ENCODE measurements around the gene COMT. TPM values are rescaled to one million over a fixed set of nuclear protein-coding genes. Genes with fewer than 3 reads are reported as not detected.
A peak's percentile ranks its signal among the peaks of the same experiment; 100 is the strongest.

COMT gene
- total RNA-seq, 1 experiment from 2014 or later: 96.0 TPM

DNA sequence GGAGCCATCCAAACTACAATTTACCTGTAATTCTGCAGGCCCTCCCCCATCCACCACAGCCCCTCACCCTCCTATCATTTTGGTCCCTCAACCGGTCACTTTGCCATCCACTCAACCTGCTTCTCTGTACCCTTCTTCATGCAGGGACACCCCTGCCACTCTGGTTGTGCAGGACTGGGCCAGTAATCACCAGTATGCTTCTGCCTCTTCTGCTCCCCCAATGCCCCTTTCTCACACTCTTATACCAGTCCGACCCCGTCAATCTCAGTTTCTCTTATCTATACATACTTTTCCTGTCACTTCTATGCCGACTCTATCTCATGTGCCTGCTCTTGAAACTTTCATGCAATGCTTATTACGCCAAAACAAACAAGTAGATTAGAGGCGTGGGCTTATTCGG lies 5.1 kb upstream of the COMT start:
- H3K27ac Mint-ChIP-seq (ENCODE audit: unreplicated experiment): peak overlapping the region; percentile 30
- H3K9me3 Mint-ChIP-seq (ENCODE audit: unreplicated experiment): peaks cover 28% of the 10 kb centered on the region
- POLR2A ChIA-PET: no interaction called here
- CTCF ChIA-PET: no interaction called here
- intact Hi-C loops (cut with micrococcal nuclease; ENCODE audit: unreplicated experiment): no loop called here
- no peaks in the 10 kb centered on the region for H3K27me3 ChIP-seq (replicated peaks; ENCODE audit: control insufficient read depth, insufficient read depth, low read length)
- H3K4me1 Mint-ChIP-seq (ENCODE audit: low read depth, unreplicated experiment): peaks cover 7% of the 10 kb centered on the region
- peaks cover 7% of the 10 kb centered on the region; the same call in 1 of the 2 replicates for H3K4me1 ChIP-seq
- no peak for DNase-seq
- H3K4me3 Mint-ChIP-seq (ENCODE audit: unreplicated experiment): no peak overlapping the region
- no peak overlapping the region for H3K4me3 ChIP-seq (ENCODE audit: low read depth, low read length)
- BruUV-seq (replicated peaks): no TSS peak
- TF ChIP-seq, protein P1, sequence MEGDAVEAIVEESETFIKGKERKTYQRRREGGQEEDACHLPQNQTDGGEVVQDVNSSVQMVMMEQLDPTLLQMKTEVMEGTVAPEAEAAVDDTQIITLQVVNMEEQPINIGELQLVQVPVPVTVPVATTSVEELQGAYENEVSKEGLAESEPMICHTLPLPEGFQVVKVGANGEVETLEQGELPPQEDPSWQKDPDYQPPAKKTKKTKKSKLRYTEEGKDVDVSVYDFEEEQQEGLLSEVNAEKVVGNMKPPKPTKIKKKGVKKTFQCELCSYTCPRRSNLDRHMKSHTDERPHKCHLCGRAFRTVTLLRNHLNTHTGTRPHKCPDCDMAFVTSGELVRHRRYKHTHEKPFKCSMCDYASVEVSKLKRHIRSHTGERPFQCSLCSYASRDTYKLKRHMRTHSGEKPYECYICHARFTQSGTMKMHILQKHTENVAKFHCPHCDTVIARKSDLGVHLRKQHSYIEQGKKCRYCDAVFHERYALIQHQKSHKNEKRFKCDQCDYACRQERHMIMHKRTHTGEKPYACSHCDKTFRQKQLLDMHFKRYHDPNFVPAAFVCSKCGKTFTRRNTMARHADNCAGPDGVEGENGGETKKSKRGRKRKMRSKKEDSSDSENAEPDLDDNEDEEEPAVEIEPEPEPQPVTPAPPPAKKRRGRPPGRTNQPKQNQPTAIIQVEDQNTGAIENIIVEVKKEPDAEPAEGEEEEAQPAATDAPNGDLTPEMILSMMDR (IDR thresholded peaks at IDR 0.05; ENCODE audit: insufficient read depth in 1 of 2, low read depth in 1 of 2, low read length in 1 of 2, severe bottlenecking in 1 of 2, unreplicated experiment in 1 of 2): no peak
- no peaks in the 10 kb centered on the region for H3K27me3 Mint-ChIP-seq (ENCODE audit: insufficient read depth, unreplicated experiment)
- H3K9me3 ChIP-seq: peaks cover 4% of the 10 kb centered on the region; the same call in 1 of the 2 replicates
- H3K36me3 ChIP-seq (ENCODE audit: control insufficient read depth, insufficient read depth, low read length): no peaks in the 10 kb centered on the region
- peaks cover 46% of the 10 kb centered on the region for H3K36me3 Mint-ChIP-seq (ENCODE audit: insufficient read depth, unreplicated experiment)

DNA sequence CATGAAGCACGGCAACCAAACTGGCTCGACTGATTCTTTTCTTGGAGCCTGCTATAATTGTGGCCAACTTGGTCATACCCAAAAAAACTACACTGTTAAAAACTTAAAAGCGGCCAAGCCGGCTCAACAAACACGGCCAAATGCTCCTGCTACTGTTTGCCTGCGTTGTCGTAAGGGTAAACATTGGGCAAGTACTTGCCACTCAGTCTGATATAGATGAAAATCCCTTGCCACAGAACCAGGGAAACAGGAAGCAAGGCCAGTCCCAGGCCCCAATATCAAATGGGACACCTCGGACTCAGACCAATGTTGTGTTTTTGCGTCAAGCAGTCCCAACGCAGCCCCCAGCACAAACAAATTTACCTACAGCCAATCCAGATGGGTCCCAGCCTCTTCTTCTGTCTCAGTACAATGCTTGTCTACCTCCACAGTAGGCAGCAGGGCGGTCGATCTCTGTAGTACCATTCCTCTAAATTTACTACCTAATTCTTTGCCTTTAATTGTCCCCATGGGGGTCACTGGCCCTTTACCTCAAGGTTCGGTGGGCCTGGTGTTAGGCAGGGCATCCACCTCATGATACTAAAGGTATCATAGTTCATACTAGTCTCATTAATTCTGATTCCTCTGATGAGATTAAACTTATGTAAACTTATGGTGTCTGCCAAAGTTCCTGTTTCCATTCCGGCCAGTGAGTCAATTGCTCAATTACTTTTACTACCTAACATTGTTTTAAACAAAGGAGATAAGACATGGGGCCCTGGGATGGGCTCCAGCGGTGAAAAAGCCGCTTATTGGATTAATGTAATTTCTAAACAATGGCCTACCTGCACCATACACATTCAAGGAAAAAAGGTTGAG lies 3.7 kb upstream of the COMT start:
- intact Hi-C loops (cut with micrococcal nuclease; ENCODE audit: unreplicated experiment): no loop called here
- peaks cover 7% of the 10 kb centered on the region for H3K4me1 Mint-ChIP-seq (ENCODE audit: low read depth, unreplicated experiment)
- ChIA-PET POLR2A (no interaction called here), CTCF (no interaction called here)
- H3K9me3 Mint-ChIP-seq (ENCODE audit: unreplicated experiment): peaks cover 28% of the 10 kb centered on the region
- H3K27ac Mint-ChIP-seq (ENCODE audit: unreplicated experiment): peak overlapping the region; percentile 50
- H3K4me3 Mint-ChIP-seq (ENCODE audit: unreplicated experiment): no peak overlapping the region
- H3K27me3 Mint-ChIP-seq (ENCODE audit: insufficient read depth, unreplicated experiment): no peaks in the 10 kb centered on the region
- peaks cover 46% of the 10 kb centered on the region for H3K36me3 Mint-ChIP-seq (ENCODE audit: insufficient read depth, unreplicated experiment)
- TF ChIP-seq, protein P1 (IDR thresholded peaks at IDR 0.05; ENCODE audit: insufficient read depth in 1 of 2, low read depth in 1 of 2, low read length in 1 of 2, severe bottlenecking in 1 of 2, unreplicated experiment in 1 of 2): no peak
- no peak overlapping the region for H3K4me3 ChIP-seq (ENCODE audit: low read depth, low read length)
- H3K9me3 ChIP-seq: peaks cover 4% of the 10 kb centered on the region; the same call in 1 of the 2 replicates
- no peak for DNase-seq
- no peaks in the 10 kb centered on the region for H3K36me3 ChIP-seq (ENCODE audit: control insufficient read depth, insufficient read depth, low read length)
- H3K4me1 ChIP-seq: peaks cover 11% of the 10 kb centered on the region
- no TSS peak for BruUV-seq (replicated peaks)
- H3K27me3 ChIP-seq (replicated peaks; ENCODE audit: control insufficient read depth, insufficient read depth, low read length): no peaks in the 10 kb centered on the region

DNA sequence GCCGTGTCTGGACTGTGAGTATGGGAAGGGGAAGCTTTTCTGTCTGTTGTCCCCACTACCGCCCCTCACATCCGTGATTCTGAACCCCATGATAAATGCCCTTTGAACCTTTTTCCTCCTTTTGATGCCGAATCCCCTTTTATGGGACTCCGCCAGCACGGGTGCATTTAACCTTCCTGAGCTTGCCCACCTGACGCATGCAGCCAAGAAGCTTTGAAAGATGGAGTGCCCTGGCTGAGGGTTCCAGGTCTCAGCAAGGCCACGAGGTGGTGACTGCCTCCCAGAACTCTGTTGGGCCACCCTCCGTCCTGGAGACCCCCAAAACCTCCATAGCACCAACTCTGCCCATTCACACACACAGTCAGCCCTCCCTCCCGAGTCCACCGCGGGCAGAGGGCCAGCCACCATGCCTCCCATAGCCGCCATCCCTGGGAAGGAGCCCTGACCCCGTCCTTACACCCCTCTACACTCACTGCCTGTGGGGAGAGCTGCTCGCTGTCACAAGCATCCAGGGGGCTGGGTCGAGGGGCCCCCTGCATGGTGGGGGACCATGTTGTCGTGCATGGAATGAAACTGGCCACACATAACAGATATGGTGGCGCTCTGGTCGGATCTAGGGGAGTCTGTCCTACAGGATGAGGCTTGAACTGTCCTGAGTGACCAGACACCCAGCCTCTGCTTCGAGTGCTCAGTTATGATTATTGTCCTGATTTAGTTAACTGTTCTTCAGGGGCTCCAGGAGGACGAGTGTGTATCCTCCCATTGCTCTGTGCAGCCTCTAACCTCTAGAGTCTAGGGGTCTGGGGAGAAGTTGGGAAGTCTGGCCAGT lies 822 bp upstream of the COMT start:
- ChIA-PET CTCF (interaction anchor here (0.5 to 2.9 kb wide), 3 partner anchors 13 to 184 kb away, joined by 3 to 17 read pairs (median 3); no protein-coding TSS in a partner anchor), POLR2A (no interaction called here)
- peaks cover 24% of the 10 kb centered on the region for H3K9me3 Mint-ChIP-seq (ENCODE audit: unreplicated experiment)
- no peak for DNase-seq
- H3K9me3 ChIP-seq: no peaks in the 10 kb centered on the region; the same call in 1 of the 2 replicates
- H3K27me3 Mint-ChIP-seq (ENCODE audit: insufficient read depth, unreplicated experiment): no peaks in the 10 kb centered on the region
- no peaks in the 10 kb centered on the region for H3K27me3 ChIP-seq (replicated peaks; ENCODE audit: control insufficient read depth, insufficient read depth, low read length)
- H3K4me1 ChIP-seq: peaks cover 13% of the 10 kb centered on the region
- peaks cover 13% of the 10 kb centered on the region for H3K4me1 Mint-ChIP-seq (ENCODE audit: low read depth, unreplicated experiment)
- no peaks in the 10 kb centered on the region for H3K36me3 ChIP-seq (ENCODE audit: control insufficient read depth, insufficient read depth, low read length)
- H3K36me3 Mint-ChIP-seq (ENCODE audit: insufficient read depth, unreplicated experiment): peaks cover 37% of the 10 kb centered on the region
- BruUV-seq (replicated peaks): no TSS peak
- TF ChIP-seq, protein P1 (IDR thresholded peaks at IDR 0.05; ENCODE audit: insufficient read depth in 1 of 2, low read depth in 1 of 2, low read length in 1 of 2, severe bottlenecking in 1 of 2, unreplicated experiment in 1 of 2): no peak
- intact Hi-C loops (cut with micrococcal nuclease; ENCODE audit: unreplicated experiment): no loop called here
- H3K27ac Mint-ChIP-seq (ENCODE audit: unreplicated experiment): peak overlapping the region; percentile 96
- H3K4me3 ChIP-seq (ENCODE audit: low read depth, low read length): peak overlapping the region; percentile 62
- H3K4me3 Mint-ChIP-seq (ENCODE audit: unreplicated experiment): peak overlapping the region; percentile 96

Measured in Caco-2 (cell line).